NCI-H82 treated with DMSO at 0.1 percent for 48 hours (cell line): ENCODE data around the gene NOL4L.
"Not testable (repeated sequence)": the region's sequence is repeated elsewhere in the genome, so short reads cannot be mapped to it uniquely, and the experiment has no call there.

Experiments
- DNase-seq: peaks from one replicate; lab custom pipeline; 2025; ENCODE audit not compliant: unreplicated experiment; lab: John Stamatoyannopoulos, UW

Gene NOL4L

GRCh38 chr20:32511358-32512046 is 73.6 kb downstream of the NOL4L start:
- no peak for DNase-seq

GRCh38 chr20:32510601-32511357 is 74.4 kb downstream of the NOL4L start:
- DNase-seq: no peak

- no peak for DNase-seq
Measured at GRCh38 chr20:32510120-32510600, 75.0 kb downstream of the NOL4L start.

GRCh38 chr20:32509639-32510066 is 75.5 kb downstream of the NOL4L start:
- DNase-seq: no peak

GRCh38 chr20:32508775-32509119 is 76.4 kb downstream of the NOL4L start:
- no peak for DNase-seq

GRCh38 chr20:32507998-32508774 is 76.9 kb downstream of the NOL4L start:
- DNase-seq: no peak

- no peak for DNase-seq
Measured at GRCh38 chr20:32506721-32507120, 78.4 kb downstream of the NOL4L start.

- DNase-seq: no peak
Measured at GRCh38 chr20:32505723-32506473, 79.2 kb downstream of the NOL4L start.

GRCh38 chr20:32501709-32502108 is 83.4 kb downstream of the NOL4L start:
- no peak for DNase-seq

GRCh38 chr20:32497589-32498224 is 87.4 kb downstream of the NOL4L start:
- DNase-seq: no peak

GRCh38 chr20:32496811-32497533 is 88.2 kb downstream of the NOL4L start:
- DNase-seq: no peak

GRCh38 chr20:32495949-32496348 is 89.2 kb downstream of the NOL4L start:
- DNase-seq: no peak

GRCh38 chr20:32495217-32495565 is 89.9 kb downstream of the NOL4L start:
- no peak for DNase-seq

GRCh38 chr20:32494483-32495216 is 90.5 kb downstream of the NOL4L start:
- no peak for DNase-seq

GRCh38 chr20:32493356-32493755 is 91.8 kb downstream of the NOL4L start:
- DNase-seq: no peak

- DNase-seq: not testable (repeated sequence)
Measured at GRCh38 chr20:32491764-32492151, 93.4 kb downstream of the NOL4L start.

GRCh38 chr20:32490942-32491763 is 94.0 kb downstream of the NOL4L start:
- DNase-seq: no peak

- DNase-seq: no peak
Measured at GRCh38 chr20:32488066-32488838, 96.9 kb downstream of the NOL4L start.
